Astrocyte of the cerebellum (primary cell): Measurements from ENCODE around the gene TXNDC12.

Experiments used
- DNase-seq: peaks from one replicate; pipeline ENCODE4 v3.0.0-alpha.2; 2011; ENCODE audit warnings: low read depth
- H3K4me3 ChIP-seq: 2 replicates; pipeline ENCODE4 v1.5.1; 2011; ENCODE audit warnings: mild to moderate bottlenecking, low read depth, low read length, moderate library complexity
- CTCF ChIP-seq: IDR thresholded peaks from 2 replicates; pipeline ENCODE4 v1.5.1; 2012; ENCODE audit warnings: low read length, low read depth, moderate library complexity, mild to moderate bottlenecking; ENCODE audit errors: missing control alignments
- in situ Hi-C: cut with HindIII; loops from 2 replicates; pipeline ENCODE4 v1.10.0; 2017; ENCODE audit warnings: low sequenced_read_pairs

TXNDC12 gene

GRCh38 chr1:51990478-51990965 lies 64.5 kb downstream of the TXNDC12 start, which contains the start of gene RAB3B:
Gene RAB3B, minus strand, starts transcription at chr1:51990700. Its CDS starts 13,583 bp downstream, at chr1:51977117.
- H3K4me3 ChIP-seq: peak within 1 kb of the TSS; percentile 61
- peak; percentile 20 for DNase-seq
- in situ Hi-C loops: no loop called here
- no peak for TF ChIP-seq CTCF

GRCh38 chr1:51989582-51990477 lies 65.2 kb downstream of the TXNDC12 start:
- no peak for DNase-seq
- in situ Hi-C loops: loop anchor here (5.0 kb wide), 1 partner anchor 73 kb away; no protein-coding TSS in a partner anchor
- H3K4me3 ChIP-seq: peak overlapping the region; percentile 61
- no peak for TF ChIP-seq CTCF

- DNase-seq: no peak
- in situ Hi-C loops: loop anchor here (5.0 kb wide), 1 partner anchor 71 kb away; no protein-coding TSS in a partner anchor
- TF ChIP-seq CTCF: no peak
- no peak overlapping the region for H3K4me3 ChIP-seq
Measured at GRCh38 chr1:51988254-51988653, 66.7 kb downstream of the TXNDC12 start.

- DNase-seq: no peak
- in situ Hi-C loops: loop anchor here (5.0 kb wide), 1 partner anchor 69 kb away; no protein-coding TSS in a partner anchor
- no peak for TF ChIP-seq CTCF
Measured at GRCh38 chr1:51986718-51987117, 68.3 kb downstream of the TXNDC12 start.

GRCh38 chr1:51982161-51982560 lies 72.8 kb downstream of the TXNDC12 start:
- in situ Hi-C loops: no loop called here
- no peak overlapping the region for H3K4me3 ChIP-seq
- TF ChIP-seq CTCF: no peak
- no peak for DNase-seq

More at GRCh38 chr1:51986718-51987117, 68.3 kb downstream of the TXNDC12 start:
- no peak overlapping the region for H3K4me3 ChIP-seq

GRCh38 chr1:51981555-51981954 lies 73.4 kb downstream of the TXNDC12 start:
- no peak for TF ChIP-seq CTCF
- no peak for DNase-seq
- H3K4me3 ChIP-seq: no peak overlapping the region
- in situ Hi-C loops: no loop called here
